Ureter (tissue), 1 donor: Measurements from ENCODE around the gene WRNIP1. TPM values are rescaled to one million over a fixed set of nuclear protein-coding genes. Genes with fewer than 3 reads are reported as not detected.

Experiments used
- DNase-seq: peaks from one replicate; pipeline ENCODE4 v3.0.0-alpha.2; 2020; ENCODE audit warnings: low spot score
- total RNA-seq: library from RNA; stranded (reverse); gene quantifications from one replicate; pipeline ENCODE4 v1.2.4, GENCODE V29; 2023
- donor health status: DM: yes; HTN: yes; CAD: no.

Gene WRNIP1
- total RNA-seq: 33.5 TPM

GRCh38 chr6:2765166-2765895, at the start of gene WRNIP1:
Gene WRNIP1 (plus strand): TSS chr6:2765393. CDS start chr6:2765623, 230 bp downstream.
- DNase-seq: peak; percentile 98

- DNase-seq: no peak
Observed at GRCh38 chr6:2715737-2716136, 49.5 kb upstream of the WRNIP1 start.

- DNase-seq: no peak
Observed at GRCh38 chr6:2716936-2717700, 48.1 kb upstream of the WRNIP1 start.

GRCh38 chr6:2718334-2719092, 46.7 kb upstream of the WRNIP1 start:
- no peak for DNase-seq

- no peak for DNase-seq
Observed at GRCh38 chr6:2719093-2719455, 46.1 kb upstream of the WRNIP1 start.

GRCh38 chr6:2721219-2721618, 44.0 kb upstream of the WRNIP1 start:
- no peak for DNase-seq

- DNase-seq: no peak
Observed at GRCh38 chr6:2725364-2725988, 39.7 kb upstream of the WRNIP1 start.

GRCh38 chr6:2725999-2726567, 39.1 kb upstream of the WRNIP1 start:
- DNase-seq: no peak

GRCh38 chr6:2729921-2730320, 35.3 kb upstream of the WRNIP1 start:
- no peak for DNase-seq

GRCh38 chr6:2730353-2731107, 34.7 kb upstream of the WRNIP1 start:
- no peak for DNase-seq

GRCh38 chr6:2731281-2731909, 33.8 kb upstream of the WRNIP1 start:
- DNase-seq: no peak

- no peak for DNase-seq
Observed at GRCh38 chr6:2732503-2733089, 32.6 kb upstream of the WRNIP1 start.

GRCh38 chr6:2733324-2733723, 31.9 kb upstream of the WRNIP1 start:
- DNase-seq: no peak

GRCh38 chr6:2733736-2734480, 31.3 kb upstream of the WRNIP1 start:
- no peak for DNase-seq

- DNase-seq: no peak
Observed at GRCh38 chr6:2734488-2735166, 30.6 kb upstream of the WRNIP1 start.

- no peak for DNase-seq
Observed at GRCh38 chr6:2737885-2738284, 27.3 kb upstream of the WRNIP1 start.

GRCh38 chr6:2738373-2738979, 26.7 kb upstream of the WRNIP1 start:
- no peak for DNase-seq

- DNase-seq: no peak
Observed at GRCh38 chr6:2739335-2739734, 25.9 kb upstream of the WRNIP1 start.
